RPMI8226 (cell line): ENCODE results near the gene DCAKD.

ENCODE experiments used
- DNase-seq: peaks from one replicate; pipeline ENCODE4 v3.0.0-alpha.2; 2015

DCAKD gene, protein sequence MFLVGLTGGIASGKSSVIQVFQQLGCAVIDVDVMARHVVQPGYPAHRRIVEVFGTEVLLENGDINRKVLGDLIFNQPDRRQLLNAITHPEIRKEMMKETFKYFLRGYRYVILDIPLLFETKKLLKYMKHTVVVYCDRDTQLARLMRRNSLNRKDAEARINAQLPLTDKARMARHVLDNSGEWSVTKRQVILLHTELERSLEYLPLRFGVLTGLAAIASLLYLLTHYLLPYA

GRCh38 chr17:45051060-45051719, at the start of gene DCAKD:
Gene DCAKD, minus strand, starts transcription at chr17:45051632. Its CDS starts 16,747 bp downstream, at chr17:45034885.
- DNase-seq: peak; percentile 97

- DNase-seq: peak; percentile 80
Observed at GRCh38 chr17:45098869-45099616, 47.6 kb upstream of the DCAKD start.

DNA sequence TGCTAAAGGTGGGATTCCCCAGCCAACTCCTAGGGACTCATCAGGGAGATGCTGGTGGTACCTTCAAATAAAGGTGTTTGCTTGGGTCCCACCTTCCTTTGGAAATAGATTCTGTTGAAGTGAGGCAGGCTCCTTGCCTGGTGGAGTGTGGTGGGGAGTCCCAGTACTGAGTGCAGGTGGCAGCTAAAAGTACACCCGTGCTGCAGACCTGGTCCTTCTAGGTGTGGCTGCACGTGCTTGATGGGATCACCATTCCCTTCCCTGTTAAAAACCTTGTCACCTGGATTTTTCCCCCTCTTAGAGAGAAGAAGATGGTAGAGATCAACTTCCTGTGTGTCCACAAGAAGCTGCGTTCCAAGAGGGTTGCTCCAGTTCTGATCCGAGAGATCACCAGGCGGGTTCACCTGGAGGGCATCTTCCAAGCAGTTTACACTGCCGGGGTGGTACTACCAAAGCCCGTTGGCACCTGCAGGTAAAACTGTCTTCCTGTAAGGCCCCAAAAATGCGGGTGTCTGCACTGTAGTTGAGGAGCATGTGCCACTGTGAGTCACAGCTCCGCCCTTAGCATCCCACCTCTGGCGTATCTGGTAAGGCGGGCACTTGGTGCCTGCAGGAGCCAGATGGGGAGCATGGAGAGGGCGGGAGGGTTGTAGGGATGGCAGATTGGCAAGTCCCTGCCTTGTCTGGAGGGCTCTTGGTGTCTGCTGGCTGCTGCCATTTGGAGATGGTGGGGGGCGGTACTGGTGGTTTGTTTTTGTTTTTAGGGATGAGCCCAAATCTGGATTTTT, 46.8 kb upstream of the DCAKD start:
- no peak for DNase-seq

- DNase-seq: no peak
Observed at GRCh38 chr17:45096926-45097325, 45.5 kb upstream of the DCAKD start.

DNA sequence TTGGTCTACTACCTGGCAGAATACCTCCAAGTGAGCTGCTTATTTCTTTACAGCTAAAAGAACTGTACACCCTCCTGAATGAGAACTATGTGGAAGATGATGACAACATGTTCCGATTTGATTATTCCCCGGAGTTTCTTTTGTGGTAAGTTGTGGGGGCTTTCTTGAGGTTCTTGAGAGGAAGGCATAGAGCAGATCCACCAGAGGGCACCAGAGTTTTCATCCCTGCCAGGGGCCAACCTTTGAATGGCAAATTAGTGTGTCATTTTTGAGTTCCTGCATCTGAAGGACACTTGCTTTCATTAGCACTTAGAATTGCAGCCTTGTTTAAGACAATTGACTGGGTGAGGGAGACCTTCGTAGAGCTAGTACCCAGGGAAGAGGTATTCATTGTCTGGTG, 44.7 kb upstream of the DCAKD start:
- peak; percentile 14 for DNase-seq

- DNase-seq: no peak
Observed at GRCh38 chr17:45093444-45094110, 42.1 kb upstream of the DCAKD start.

DNA sequence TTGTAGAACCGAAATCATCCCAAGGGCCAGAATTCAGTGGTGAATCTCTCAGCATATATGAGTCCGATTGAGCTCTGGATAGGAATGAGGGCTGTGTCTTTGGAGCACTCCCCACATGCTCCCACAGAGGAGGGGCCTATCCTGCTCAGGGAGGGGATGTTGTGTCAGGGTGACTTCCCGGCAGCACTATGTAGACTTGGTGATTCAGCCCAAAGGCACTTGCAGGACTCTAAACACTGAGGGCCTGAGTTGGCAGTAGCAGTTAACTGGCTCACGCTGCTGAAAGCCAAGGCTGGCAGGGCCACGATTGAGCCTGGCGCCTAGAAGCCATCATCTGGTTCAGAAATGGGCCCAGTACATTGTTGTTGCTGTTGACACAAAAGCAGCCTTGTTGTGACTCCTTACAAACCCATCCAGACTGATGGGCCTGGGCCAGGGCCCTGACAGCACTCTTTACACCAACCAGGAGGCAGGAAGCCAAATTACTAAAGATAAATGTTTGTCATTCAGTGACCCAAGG, 41.5 kb upstream of the DCAKD start:
- DNase-seq: no peak

DNA sequence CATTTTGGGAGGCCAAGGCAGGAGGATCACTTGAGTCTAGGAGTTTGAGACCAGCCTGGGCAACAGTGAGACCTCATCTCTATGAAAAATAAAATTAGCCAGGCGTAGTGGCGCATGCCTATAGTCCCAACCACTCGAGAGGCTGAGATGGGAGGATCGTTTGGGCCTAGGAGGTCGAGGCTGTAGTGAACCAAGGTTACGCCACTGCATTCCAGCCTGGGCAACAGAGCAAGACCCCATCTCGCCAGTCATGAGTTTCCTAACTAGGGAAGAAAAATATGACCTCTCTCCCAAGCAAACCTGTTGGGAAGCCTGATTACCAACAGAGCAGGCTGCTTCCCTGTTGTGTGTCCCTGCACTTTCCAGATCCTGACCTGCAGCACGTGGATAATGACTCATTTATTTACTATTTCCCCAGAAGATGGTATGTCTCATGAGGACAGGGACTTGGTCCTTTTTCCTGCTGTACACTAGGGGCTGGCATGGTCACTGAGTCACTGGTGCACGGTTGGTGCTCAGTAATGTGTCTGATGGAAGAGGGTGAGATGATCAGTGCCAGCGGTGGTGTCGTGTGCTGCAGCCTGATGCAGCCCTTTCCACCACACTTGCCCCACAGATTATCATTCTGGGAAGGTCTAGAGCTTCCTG, 40.5 kb upstream of the DCAKD start:
- no peak for DNase-seq

- no peak for DNase-seq
Observed at GRCh38 chr17:45090711-45091110, 39.3 kb upstream of the DCAKD start.

GRCh38 chr17:45088741-45089140, 37.3 kb upstream of the DCAKD start:
- DNase-seq: no peak

DNA sequence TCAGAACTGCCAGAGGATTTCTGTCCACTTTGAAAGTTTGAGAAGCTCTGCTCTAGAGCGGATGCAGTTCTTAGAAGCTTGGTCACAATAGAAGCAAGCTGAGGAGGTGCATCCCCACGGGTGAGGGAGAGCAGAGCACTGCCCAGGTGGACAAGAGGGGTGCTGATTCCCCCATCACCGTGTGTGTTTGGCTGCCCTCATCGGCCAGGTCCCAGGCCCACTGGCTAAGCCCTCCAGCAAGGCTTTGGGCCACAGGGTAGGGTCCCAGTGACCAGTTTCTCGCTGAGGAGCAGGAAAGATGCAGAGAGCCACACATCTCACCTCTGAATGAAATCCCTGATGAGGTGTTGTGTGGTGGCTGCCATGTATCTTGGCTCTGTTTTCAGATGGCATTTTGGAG, 36.5 kb upstream of the DCAKD start:
- DNase-seq: no peak

GRCh38 chr17:45087504-45087975, 36.1 kb upstream of the DCAKD start:
- DNase-seq: no peak

GRCh38 chr17:45086865-45087503, 35.6 kb upstream of the DCAKD start:
- DNase-seq: no peak

DNA sequence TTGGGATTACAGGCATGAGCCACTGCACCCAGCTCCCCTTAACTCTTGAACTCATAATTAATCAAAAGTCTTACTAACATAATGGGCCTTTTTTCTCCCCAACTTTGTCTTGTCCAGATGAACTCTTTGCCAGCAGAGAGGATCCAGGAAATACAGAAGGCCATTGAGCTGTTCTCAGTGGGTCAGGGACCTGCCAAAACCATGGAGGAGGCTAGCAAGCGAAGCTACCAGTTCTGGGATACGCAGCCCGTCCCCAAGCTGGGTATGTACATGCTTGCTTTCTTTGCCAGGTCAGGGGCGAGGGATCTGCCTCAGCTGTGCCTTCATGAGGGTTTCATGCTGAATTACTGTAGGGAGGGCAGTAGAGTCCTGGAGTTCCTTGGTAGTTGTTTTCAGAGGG, 35.0 kb upstream of the DCAKD start:
- DNase-seq: no peak

GRCh38 chr17:45081047-45081703, 29.7 kb upstream of the DCAKD start:
- DNase-seq: no peak

DNA sequence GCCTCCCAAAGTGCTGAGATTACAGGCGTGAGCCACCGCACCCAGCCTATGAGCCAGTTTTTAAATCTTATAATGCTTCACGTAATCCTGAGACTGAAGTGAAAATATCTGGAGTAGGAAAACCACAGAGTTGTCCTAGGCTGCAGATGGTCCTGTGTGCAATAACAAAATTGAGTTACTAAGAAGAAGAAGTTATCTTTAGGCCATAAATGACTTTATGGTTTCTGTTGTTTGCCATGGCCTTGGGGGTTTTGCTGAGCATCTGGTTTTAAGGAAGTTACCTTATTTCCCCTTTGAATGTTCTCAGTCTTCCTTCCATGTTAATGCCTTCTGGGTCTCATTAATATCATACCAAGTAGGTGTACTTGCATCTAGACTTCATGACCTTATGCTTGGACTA, 26.2 kb upstream of the DCAKD start:
- DNase-seq: no peak

DNA sequence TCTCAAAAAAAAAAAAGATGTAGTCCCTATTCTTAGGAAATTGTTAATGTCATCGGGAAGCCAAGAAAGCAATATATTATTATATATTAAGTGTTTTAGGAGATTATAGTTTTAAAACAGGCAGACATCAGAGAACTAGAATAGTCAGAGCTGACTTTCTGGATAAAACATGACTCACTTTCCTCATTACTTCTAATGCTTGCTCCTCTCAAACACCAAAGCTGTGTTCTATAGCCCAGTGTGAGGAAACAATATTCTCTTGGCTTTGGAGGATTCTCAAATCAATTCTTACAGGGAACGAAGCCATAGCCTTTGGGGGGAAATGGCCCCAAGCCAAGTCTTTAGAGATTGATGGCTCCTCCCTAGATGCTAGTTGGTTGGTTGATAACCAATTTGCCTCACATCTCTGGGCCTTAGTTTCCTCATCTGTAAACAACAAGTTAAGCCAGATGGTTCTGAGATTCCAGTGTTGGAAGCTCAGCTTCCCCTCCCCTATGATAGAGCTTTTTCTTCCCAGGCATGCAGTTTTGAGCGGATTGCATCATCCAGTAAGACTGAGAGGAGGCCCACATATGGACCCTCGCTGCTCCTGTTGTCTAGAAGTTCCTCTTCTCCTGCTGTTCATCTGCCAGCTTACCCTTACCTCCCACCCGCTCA, 22.1 kb upstream of the DCAKD start:
- DNase-seq: no peak

DNA sequence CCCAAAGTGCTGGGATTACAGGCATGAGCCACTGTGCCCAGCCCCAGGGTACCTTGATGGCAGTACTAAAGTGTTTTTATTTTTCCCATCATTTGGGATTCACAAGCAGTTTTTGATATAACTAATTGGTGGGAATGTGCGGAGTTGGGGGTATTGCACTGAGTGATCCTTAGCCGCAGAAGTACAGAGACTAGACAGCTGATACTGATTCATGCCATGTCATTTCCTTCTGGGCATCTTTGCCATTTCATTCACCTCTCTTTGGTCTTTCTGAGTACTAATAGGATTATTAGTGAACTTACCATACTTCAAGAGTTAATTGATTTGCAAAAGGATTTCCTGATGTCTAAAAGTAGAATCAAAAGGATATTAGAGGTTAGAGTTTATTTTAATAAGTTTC, 19.4 kb upstream of the DCAKD start:
- DNase-seq: no peak

- no peak for DNase-seq
Observed at GRCh38 chr17:45070001-45070400, 18.6 kb upstream of the DCAKD start.

DNA sequence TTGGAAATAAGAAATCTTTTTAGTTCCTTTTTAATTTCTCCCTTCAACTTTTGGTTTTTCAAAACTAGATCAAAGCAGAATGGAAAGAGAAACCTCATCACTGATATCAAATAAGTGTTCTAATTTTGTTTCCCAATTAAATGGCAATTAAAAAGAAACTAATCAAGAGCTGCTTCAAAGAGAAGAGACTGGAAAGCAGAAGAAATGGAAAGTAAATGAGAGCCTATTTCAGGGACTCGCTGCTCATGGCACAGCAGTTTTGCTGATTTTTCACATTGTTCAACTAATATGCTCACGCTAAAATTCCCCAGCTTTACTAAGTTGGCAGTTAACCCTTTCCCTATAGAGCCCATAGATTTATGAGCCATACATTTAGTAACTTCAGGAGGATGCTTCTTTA, 16.2 kb upstream of the DCAKD start:
- DNase-seq: no peak
